Cardiac fibroblast (primary cell): Measurements from ENCODE around the gene NKIRAS1.
"Not testable (repeated sequence)": the region's sequence is repeated elsewhere in the genome, so short reads cannot be mapped to it uniquely, and the experiment has no call there.

Experiments
- DNase-seq, 2 donors: peaks; one replicate each; pipeline versions ENCODE4 v3.0.0 to v3.0.0-alpha.2; 2010; ENCODE audit warnings: low read depth in 2 of 2
- H3K4me3 ChIP-seq, 2 donors: replicated peaks in 1 of 2; 1 replicate in 1 of 2; 2 replicates in 1 of 2; pipeline ENCODE4 v1.5.1; 2011; ENCODE audit warnings: low read depth in 2 of 2, low read length in 2 of 2, mild to moderate bottlenecking in 2 of 2, moderate library complexity in 1 of 2
- TF ChIP-seq, protein P1 (sequence below): IDR thresholded peaks from one replicate; pipeline ENCODE4 v1.5.1; 2011; ENCODE audit warnings: low read depth, mild to moderate bottlenecking, low read length, inconsistent platforms

Gene NKIRAS1

DNA sequence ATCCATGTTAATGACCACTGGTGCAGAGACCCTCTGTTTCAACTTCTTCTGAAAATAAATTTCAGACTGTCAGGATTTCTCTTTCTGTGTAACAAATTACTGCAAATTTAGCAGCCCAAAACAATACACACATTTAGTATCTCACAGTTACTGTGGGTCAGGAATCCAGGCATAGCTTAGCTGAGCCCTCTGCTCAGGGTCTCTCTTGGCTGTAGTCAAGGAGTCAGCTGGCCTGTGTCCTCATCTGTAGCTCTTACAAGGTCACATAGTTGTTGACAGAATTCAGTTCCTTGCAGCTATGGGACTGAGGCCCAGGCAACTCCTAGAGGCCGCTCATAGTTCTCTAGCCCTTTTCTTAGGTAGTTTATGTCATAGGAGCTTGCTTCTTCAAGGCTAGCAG lies 51.9 kb downstream of the NKIRAS1 start:
- H3K4me3 ChIP-seq: no peak overlapping the region
- TF ChIP-seq, protein P1, sequence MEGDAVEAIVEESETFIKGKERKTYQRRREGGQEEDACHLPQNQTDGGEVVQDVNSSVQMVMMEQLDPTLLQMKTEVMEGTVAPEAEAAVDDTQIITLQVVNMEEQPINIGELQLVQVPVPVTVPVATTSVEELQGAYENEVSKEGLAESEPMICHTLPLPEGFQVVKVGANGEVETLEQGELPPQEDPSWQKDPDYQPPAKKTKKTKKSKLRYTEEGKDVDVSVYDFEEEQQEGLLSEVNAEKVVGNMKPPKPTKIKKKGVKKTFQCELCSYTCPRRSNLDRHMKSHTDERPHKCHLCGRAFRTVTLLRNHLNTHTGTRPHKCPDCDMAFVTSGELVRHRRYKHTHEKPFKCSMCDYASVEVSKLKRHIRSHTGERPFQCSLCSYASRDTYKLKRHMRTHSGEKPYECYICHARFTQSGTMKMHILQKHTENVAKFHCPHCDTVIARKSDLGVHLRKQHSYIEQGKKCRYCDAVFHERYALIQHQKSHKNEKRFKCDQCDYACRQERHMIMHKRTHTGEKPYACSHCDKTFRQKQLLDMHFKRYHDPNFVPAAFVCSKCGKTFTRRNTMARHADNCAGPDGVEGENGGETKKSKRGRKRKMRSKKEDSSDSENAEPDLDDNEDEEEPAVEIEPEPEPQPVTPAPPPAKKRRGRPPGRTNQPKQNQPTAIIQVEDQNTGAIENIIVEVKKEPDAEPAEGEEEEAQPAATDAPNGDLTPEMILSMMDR: no peak
- DNase-seq: no peak

DNA sequence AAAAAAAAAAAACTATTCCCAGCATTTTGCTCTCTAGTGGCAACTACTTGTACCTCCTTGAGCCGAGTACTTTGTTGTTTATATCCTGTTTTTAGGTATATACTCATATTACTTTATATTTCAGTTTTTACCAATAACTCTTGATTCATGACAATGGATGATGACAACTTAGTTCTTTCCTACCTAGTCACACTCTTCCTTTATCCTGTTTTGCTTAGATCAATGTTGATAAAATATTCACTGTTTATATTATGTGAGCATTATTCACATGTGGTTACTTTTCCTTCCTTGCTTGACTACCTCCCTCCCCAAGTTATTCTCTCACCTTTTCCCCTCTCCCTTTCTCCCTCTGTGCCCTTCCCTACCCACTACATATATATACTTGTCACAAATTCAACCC lies 53.7 kb downstream of the NKIRAS1 start:
- peak in 1 of 2 donors; percentile 22 for DNase-seq
- no peak overlapping the region for H3K4me3 ChIP-seq
- TF ChIP-seq, protein P1: no peak

DNA sequence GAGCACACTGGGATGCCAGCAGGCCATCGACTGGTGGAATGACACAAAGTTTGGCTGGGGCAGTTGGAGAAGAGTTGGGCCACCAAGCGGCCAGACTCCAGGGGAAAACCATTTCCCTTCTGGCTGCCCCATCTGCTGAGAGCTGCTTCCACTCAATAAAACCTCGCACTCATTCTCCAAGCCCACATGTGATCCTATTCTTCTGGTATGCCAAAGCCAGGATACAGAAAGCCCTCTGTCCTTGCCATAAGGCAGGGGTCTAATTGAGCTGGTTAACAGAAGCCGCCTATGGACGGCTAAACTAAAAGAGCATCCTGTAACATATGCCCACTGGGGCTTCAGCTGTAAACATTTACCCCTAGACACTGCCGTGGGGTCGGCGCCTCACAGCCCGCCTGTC lies 55.1 kb downstream of the NKIRAS1 start:
- no peak for DNase-seq
- TF ChIP-seq, protein P1: no peak
- H3K4me3 ChIP-seq: no peak overlapping the region

DNA sequence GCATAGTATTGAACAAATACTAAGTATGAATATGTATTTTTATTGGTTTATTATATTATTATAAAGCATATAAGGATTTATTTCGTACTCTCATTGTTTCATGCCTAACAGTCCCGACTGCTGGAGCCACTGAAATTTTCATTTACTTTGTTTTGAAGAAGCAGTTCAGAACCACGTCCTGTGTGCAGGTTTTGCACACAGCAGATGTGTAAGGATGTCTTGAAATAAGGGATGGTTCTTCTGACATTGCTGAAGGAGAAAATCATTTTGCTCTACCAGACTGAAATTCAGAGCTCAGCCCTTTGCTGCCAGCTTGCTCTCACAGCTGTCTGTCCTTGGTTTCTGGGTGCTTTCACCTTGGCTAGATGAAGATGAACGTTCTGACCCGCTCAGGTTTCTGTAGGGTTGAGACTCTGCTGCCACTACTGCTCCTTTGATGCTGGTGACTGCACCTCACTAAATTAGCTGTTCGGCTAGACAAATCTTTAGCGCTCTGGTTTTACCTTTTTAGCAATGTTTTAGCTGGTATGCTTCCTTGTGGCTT lies 56.9 kb downstream of the NKIRAS1 start:
- no peak for DNase-seq
- TF ChIP-seq, protein P1: no peak

DNA sequence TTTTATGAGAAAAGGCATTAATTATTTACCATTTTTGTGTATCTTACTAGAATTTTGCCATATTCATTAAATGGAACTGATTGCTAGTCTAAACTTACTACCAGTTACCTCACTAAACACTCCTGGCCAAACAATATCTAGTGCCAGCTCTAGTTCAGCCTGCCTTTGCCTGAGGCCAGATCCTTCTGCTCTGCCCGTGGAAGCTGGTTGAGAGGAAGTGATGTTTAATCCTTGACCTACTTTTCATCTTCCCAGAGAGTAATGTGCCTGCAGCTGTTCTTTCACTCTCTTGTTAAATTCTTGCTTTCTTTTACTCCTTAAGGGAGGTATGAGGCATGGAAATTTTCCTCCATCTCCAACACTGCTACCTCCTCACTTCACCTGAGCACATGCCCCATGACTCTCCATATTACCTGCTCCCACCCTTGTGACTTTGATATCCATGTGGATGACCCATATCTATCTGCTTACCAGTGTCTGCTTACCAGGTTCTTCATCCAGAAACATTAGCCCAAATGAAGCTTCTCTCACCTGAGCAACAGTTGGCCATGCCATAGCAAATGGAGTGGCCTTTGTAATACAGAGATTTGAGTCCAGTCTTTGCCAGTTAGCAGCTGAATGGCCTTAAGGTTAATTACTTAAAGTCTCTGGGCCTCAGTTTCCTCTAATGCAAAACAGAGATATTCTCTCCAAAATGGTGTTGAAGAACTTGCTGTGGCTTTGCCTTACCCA lies 57.6 kb downstream of the NKIRAS1 start:
- no peak overlapping the region for H3K4me3 ChIP-seq
- TF ChIP-seq, protein P1: no peak
- DNase-seq: peak; percentile 28 to 52

More for the DNA sequence above, 56.9 kb downstream of the NKIRAS1 start:
- no peak overlapping the region for H3K4me3 ChIP-seq

DNA sequence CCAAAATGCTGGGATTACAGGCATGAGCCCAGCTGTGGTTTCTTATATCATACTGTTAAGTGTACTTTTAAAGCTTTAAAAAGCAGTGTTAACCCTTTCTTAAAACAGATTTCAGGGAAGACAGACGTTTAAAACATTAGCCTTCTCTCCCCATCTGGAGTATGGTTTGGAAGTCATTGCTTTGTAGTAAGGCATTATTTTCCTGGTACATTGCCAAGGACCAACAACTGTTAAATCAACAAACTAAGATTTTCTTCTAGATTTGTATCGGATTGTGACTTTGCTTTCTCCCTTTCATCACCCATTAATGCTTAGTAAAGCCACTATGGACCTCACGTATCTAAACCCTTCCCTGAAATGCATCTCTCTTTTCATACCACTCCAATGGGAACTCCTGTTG lies 60.5 kb downstream of the NKIRAS1 start:
- TF ChIP-seq, protein P1: no peak
- H3K4me3 ChIP-seq: no peak overlapping the region
- peak in 1 of 2 donors; percentile 41 for DNase-seq

DNA sequence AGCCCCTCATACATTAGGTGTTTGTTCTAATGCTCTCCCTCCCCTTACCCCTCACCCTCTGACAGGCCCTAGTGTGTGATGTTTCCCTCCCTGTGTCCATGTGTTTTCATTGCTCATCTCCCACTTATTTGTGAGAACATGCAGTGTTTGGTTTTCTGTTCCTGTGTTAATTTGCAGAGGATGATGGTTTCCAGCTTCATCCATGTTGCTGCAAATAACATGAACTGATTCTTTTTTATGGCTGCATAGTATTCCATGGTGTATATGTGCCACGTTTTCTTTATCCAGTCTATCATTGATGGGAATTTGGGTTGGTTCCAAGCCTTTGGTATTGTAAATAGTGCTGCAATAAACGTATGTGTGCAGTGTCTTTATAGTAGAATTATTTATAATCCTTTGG lies 67.3 kb downstream of the NKIRAS1 start:
- not testable (repeated sequence) for DNase-seq, H3K4me3 ChIP-seq
